ENCODE results near the gene OTUB1.

GRCh38 chr11:63937713-63938478 lies 48.3 kb upstream of the OTUB1 start:
- TF ChIP-seq POLR2A (IDR thresholded peaks at IDR 0.05): no peak
- TF ChIP-seq, protein P1, sequence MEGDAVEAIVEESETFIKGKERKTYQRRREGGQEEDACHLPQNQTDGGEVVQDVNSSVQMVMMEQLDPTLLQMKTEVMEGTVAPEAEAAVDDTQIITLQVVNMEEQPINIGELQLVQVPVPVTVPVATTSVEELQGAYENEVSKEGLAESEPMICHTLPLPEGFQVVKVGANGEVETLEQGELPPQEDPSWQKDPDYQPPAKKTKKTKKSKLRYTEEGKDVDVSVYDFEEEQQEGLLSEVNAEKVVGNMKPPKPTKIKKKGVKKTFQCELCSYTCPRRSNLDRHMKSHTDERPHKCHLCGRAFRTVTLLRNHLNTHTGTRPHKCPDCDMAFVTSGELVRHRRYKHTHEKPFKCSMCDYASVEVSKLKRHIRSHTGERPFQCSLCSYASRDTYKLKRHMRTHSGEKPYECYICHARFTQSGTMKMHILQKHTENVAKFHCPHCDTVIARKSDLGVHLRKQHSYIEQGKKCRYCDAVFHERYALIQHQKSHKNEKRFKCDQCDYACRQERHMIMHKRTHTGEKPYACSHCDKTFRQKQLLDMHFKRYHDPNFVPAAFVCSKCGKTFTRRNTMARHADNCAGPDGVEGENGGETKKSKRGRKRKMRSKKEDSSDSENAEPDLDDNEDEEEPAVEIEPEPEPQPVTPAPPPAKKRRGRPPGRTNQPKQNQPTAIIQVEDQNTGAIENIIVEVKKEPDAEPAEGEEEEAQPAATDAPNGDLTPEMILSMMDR (IDR thresholded peaks at IDR 0.05): no peak

Measured in right lobe of liver (tissue), 4 donors.